Skeletal muscle satellite cell (primary cell): ENCODE results near the gene ZNF124.
"Not testable (repeated sequence)": the region's sequence is repeated elsewhere in the genome, so short reads cannot be mapped to it uniquely, and the experiment has no call there.

Experiments used
- H3K27me3 ChIP-seq: 2 replicates; pipeline ENCODE4 v1.7.0; 2013; ENCODE audit warnings: low read length; ENCODE audit not compliant: control insufficient read depth, insufficient read depth
- H3K36me3 ChIP-seq: 2 replicates; pipeline ENCODE4 v1.7.0; 2013; ENCODE audit warnings: mild to moderate bottlenecking, control low read depth, low read length; ENCODE audit not compliant: insufficient read depth
- H3K4me1 ChIP-seq: 2 replicates; pipeline ENCODE4 v1.7.0; 2013; ENCODE audit warnings: low read length; ENCODE audit not compliant: control insufficient read depth, insufficient read depth
- H3K4me2 ChIP-seq: 2 replicates; pipeline ENCODE4 v1.7.0; 2013; ENCODE audit warnings: mild to moderate bottlenecking, low read length
- H3K4me3 ChIP-seq: 2 replicates; pipeline ENCODE4 v1.7.0; 2013; ENCODE audit warnings: low read length
- H3K9ac ChIP-seq: 2 replicates; pipeline ENCODE4 v1.7.0; 2013; ENCODE audit warnings: mild to moderate bottlenecking, low read depth, low read length, moderate library complexity
- H3K9me3 ChIP-seq: replicated peaks from 2 replicates; pipeline ENCODE4 v1.7.0; 2013; ENCODE audit warnings: mild to moderate bottlenecking, control low read depth, low read length

The ZNF124 gene

GRCh38 chr1:247198781-247199180, 27.0 kb upstream of the ZNF124 start:
- peaks cover 11% of the 10 kb centered on the region for H3K9me3 ChIP-seq
- no peak overlapping the region for H3K4me2 ChIP-seq
- no peaks in the 10 kb centered on the region for H3K4me1 ChIP-seq
- no peak overlapping the region for H3K9ac ChIP-seq
- H3K36me3 ChIP-seq = peaks cover 64% of the 10 kb centered on the region
- no peak overlapping the region for H3K4me3 ChIP-seq
- no peaks in the 10 kb centered on the region for H3K27me3 ChIP-seq

GRCh38 chr1:247193958-247194357, 22.1 kb upstream of the ZNF124 start:
- H3K9ac ChIP-seq = no peak overlapping the region

GRCh38 chr1:247189981-247190798, 18.4 kb upstream of the ZNF124 start:
- Histone ChIP-seq H3K4me3 (no peak overlapping the region), H3K4me1 (no peaks in the 10 kb centered on the region), H3K27me3 (no peaks in the 10 kb centered on the region), H3K4me2 (no peak overlapping the region), H3K9ac (no peak overlapping the region), H3K9me3 (peaks cover 36% of the 10 kb centered on the region), H3K36me3 (peaks cover 44% of the 10 kb centered on the region)

More at GRCh38 chr1:247193958-247194357, 22.1 kb upstream of the ZNF124 start:
- Histone ChIP-seq H3K4me3 (no peak overlapping the region), H3K4me1 (no peaks in the 10 kb centered on the region), H3K36me3 (peaks cover 78% of the 10 kb centered on the region), H3K9me3 (peaks cover 39% of the 10 kb centered on the region), H3K4me2 (no peak overlapping the region), H3K27me3 (no peaks in the 10 kb centered on the region)

- Histone ChIP-seq H3K27me3 (no peaks in the 10 kb centered on the region), H3K4me1 (no peaks in the 10 kb centered on the region), H3K4me2 (no peak overlapping the region), H3K36me3 (peaks cover 14% of the 10 kb centered on the region), H3K9me3 (peaks cover 27% of the 10 kb centered on the region), H3K4me3 (no peak overlapping the region), H3K9ac (no peak overlapping the region)
Observed at GRCh38 chr1:247185667-247186066, 13.8 kb upstream of the ZNF124 start.

GRCh38 chr1:247184254-247184653, 12.4 kb upstream of the ZNF124 start:
- Histone ChIP-seq H3K9ac (no peak overlapping the region), H3K4me2 (no peak overlapping the region), H3K27me3 (no peaks in the 10 kb centered on the region), H3K4me3 (no peak overlapping the region), H3K9me3 (peaks cover 14% of the 10 kb centered on the region), H3K36me3 (peaks cover 4% of the 10 kb centered on the region), H3K4me1 (no peaks in the 10 kb centered on the region)

GRCh38 chr1:247182994-247183393, 11.2 kb upstream of the ZNF124 start:
- Histone ChIP-seq H3K4me3 (no peak overlapping the region), H3K9me3 (peaks cover 14% of the 10 kb centered on the region), H3K4me2 (no peak overlapping the region), H3K9ac (no peak overlapping the region), H3K4me1 (no peaks in the 10 kb centered on the region), H3K36me3 (no peaks in the 10 kb centered on the region), H3K27me3 (no peaks in the 10 kb centered on the region)

GRCh38 chr1:247180581-247180980, 8.8 kb upstream of the ZNF124 start:
- no peak overlapping the region for H3K4me3 ChIP-seq
- H3K4me1 ChIP-seq = no peaks in the 10 kb centered on the region
- H3K9ac ChIP-seq = no peak overlapping the region
- H3K27me3 ChIP-seq = no peaks in the 10 kb centered on the region
- no peak overlapping the region for H3K4me2 ChIP-seq
- no peaks in the 10 kb centered on the region for H3K36me3 ChIP-seq
- peaks cover 14% of the 10 kb centered on the region for H3K9me3 ChIP-seq

GRCh38 chr1:247177755-247178154, 5.9 kb upstream of the ZNF124 start:
- H3K4me1 ChIP-seq = no peaks in the 10 kb centered on the region
- H3K9ac ChIP-seq = no peak overlapping the region
- no peaks in the 10 kb centered on the region for H3K9me3 ChIP-seq
- no peak overlapping the region for H3K4me3 ChIP-seq
- no peaks in the 10 kb centered on the region for H3K36me3 ChIP-seq
- H3K4me2 ChIP-seq = no peak overlapping the region
- no peaks in the 10 kb centered on the region for H3K27me3 ChIP-seq

- H3K36me3 ChIP-seq = no peaks in the 10 kb centered on the region
- H3K9me3 ChIP-seq = no peaks in the 10 kb centered on the region
- no peak overlapping the region for H3K4me2 ChIP-seq
- H3K4me1 ChIP-seq = no peaks in the 10 kb centered on the region
- no peak overlapping the region for H3K4me3 ChIP-seq
- no peak overlapping the region for H3K9ac ChIP-seq
- H3K27me3 ChIP-seq = no peaks in the 10 kb centered on the region
Observed at GRCh38 chr1:247175458-247175857, 3.6 kb upstream of the ZNF124 start.

GRCh38 chr1:247173431-247173830, 1.6 kb upstream of the ZNF124 start:
- no peak overlapping the region for H3K4me2 ChIP-seq
- H3K36me3 ChIP-seq = no peaks in the 10 kb centered on the region
- H3K27me3 ChIP-seq = no peaks in the 10 kb centered on the region
- no peaks in the 10 kb centered on the region for H3K4me1 ChIP-seq
- no peaks in the 10 kb centered on the region for H3K9me3 ChIP-seq
- no peak overlapping the region for H3K4me3 ChIP-seq
- H3K9ac ChIP-seq = no peak overlapping the region

GRCh38 chr1:247172996-247173395, 1.2 kb upstream of the ZNF124 start:
- no peak overlapping the region for H3K4me3 ChIP-seq
- no peaks in the 10 kb centered on the region for H3K27me3 ChIP-seq
- H3K9me3 ChIP-seq = no peaks in the 10 kb centered on the region
- H3K36me3 ChIP-seq = no peaks in the 10 kb centered on the region
- H3K4me2 ChIP-seq = no peak overlapping the region
- H3K4me1 ChIP-seq = no peaks in the 10 kb centered on the region
- no peak overlapping the region for H3K9ac ChIP-seq

GRCh38 chr1:247171443-247171842, 377 bp downstream of the ZNF124 start:
- H3K27me3 ChIP-seq, H3K4me3 ChIP-seq, H3K9me3 ChIP-seq, H3K36me3 ChIP-seq, H3K9ac ChIP-seq, H3K4me1 ChIP-seq, H3K4me2 ChIP-seq: not testable (repeated sequence)
